Measurements from ENCODE around the gene GPRIN3. TPM values are rescaled to one million over a fixed set of nuclear protein-coding genes. Genes with fewer than 3 reads are reported as not detected.
"Not testable (repeated sequence)": the region's sequence is repeated elsewhere in the genome, so short reads cannot be mapped to it uniquely, and the experiment has no call there.

GPRIN3 gene
- total RNA-seq, 1 donor = 51.6 TPM

DNA sequence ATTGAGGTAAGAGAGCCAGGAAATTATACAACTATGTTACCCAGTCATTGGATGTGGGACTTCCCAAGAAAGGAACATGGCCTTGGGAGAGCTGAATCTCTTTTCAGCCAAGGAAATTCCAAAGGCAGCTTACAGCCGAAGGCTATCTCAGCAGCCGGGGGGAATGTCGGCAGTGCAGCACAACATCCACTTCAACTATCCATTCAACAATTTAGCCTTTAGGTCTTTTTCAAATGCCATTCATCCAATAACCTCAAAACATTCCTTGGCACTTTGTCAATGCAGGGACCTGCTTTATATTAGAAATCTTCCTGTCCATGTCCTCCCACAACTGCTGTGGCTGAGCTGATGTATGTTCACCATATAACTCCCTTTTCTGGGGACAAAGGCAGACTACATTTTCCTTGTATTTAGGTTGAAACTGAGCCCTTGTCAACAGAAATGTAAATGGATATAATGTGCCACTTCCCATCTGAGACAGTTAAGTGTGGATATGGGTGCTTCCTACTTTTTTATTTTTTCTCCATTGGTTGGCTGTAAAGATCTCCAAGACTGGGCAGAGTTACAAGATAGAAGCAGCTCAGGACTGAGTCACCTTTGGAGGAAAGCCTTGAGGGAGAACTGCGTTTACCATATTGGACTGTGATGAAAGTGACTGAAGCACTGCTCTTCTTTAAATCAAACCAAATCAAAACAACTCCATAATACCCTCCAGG is 94.8 kb downstream of the GPRIN3 start:
- no peaks in the 10 kb centered on the region for H3K9me3 ChIP-seq (ENCODE audit: low read depth, low read length)
- H3K27me3 ChIP-seq (ENCODE audit: insufficient read depth, low read length) = no peaks in the 10 kb centered on the region
- H3K4me3 ChIP-seq (ENCODE audit: low read length) = no peak overlapping the region
- no peaks in the 10 kb centered on the region for H3K4me1 ChIP-seq (ENCODE audit: insufficient read depth, low read length)

DNA sequence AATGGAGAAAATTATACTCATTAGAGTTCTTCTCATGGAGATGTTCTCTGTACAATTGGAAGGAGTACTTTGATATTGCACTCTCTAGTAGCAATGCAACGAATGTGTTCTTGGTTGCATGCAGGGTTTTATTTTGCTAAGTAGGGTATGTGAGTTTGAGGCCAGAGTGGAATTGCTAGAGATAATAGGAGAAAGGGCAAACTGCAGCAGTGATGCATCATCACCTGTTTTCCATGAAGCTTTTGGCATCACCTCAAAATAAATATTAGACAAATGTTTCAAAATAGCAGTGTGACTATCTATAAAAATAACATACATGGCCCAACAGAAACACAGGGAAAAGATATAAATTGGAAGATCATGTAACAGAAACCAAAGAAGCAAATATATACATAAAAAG is 103.0 kb downstream of the GPRIN3 start:
- Histone ChIP-seq H3K4me3 (ENCODE audit: low read length) (no peak overlapping the region), H3K4me1 (ENCODE audit: insufficient read depth, low read length) (no peaks in the 10 kb centered on the region), H3K9me3 (ENCODE audit: low read depth, low read length) (no peaks in the 10 kb centered on the region), H3K27me3 (ENCODE audit: insufficient read depth, low read length) (no peaks in the 10 kb centered on the region)

DNA sequence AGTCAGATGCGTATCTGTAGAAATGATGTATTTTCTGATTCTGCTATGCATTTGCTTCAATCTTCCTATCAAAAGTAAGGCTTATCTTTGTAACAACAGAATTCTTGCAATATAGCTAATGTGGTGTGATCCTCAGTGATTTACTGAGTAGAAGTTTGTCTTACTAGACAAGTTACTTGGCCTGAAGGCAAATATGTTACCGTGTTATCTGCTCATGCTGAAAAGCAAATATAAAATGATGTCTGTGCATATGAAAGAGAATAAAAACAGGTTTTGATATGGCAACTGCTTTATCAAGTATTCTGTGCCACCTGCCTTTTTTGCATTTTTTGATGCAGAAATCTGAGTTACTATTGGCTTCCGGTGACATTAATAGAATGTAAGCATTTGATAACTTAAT is 103.7 kb downstream of the GPRIN3 start:
- H3K4me1 ChIP-seq (ENCODE audit: insufficient read depth, low read length) = no peaks in the 10 kb centered on the region
- H3K27me3 ChIP-seq (ENCODE audit: insufficient read depth, low read length) = no peaks in the 10 kb centered on the region
- no peak overlapping the region for H3K4me3 ChIP-seq (ENCODE audit: low read length)
- H3K9me3 ChIP-seq (ENCODE audit: low read depth, low read length) = no peaks in the 10 kb centered on the region

DNA sequence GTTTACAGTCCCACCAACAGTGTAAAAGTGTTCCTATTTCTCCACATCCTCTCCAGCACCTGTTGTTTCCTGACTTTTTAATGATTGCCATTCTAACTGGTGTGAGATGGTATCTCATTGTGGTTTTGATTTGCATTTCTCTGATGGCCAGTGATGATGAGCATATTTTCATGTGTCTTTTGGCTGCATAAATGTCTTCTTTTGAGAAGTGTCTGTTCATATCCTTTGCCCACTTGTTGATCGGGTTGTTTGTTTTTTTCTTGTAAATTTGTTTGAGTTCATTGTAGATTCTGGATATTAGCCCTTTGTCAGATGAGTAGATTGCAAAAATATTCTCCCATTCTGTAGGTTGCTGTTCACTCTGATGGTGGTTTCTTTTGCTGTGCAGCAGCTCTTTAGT is 108.2 kb downstream of the GPRIN3 start:
- not testable (repeated sequence) for H3K4me1 ChIP-seq (ENCODE audit: insufficient read depth, low read length); H3K9me3 ChIP-seq (ENCODE audit: low read depth, low read length); H3K4me3 ChIP-seq (ENCODE audit: low read length); H3K27me3 ChIP-seq (ENCODE audit: insufficient read depth, low read length)

DNA sequence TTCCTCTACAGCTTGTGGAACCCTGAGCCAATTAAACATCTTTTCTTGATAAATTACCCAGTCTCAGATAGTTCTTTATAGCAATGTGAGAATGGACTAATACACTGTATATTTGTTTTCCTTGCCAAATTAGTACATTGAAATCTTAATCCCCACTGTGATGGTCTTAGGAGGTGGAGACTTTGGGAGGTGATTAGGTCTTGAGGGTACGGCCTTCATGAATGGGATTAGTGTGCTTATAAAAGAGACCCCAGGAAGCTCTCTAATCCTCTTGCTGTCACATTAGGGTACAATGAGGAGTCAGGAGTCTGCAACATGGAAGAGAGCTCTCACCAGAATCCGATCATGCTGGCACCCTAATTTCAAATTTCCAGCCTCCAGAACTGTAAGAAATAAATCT is 109.7 kb downstream of the GPRIN3 start:
- Histone ChIP-seq H3K4me1 (ENCODE audit: insufficient read depth, low read length) (no peaks in the 10 kb centered on the region), H3K27me3 (ENCODE audit: insufficient read depth, low read length) (no peaks in the 10 kb centered on the region), H3K4me3 (ENCODE audit: low read length) (no peak overlapping the region), H3K9me3 (ENCODE audit: low read depth, low read length) (no peaks in the 10 kb centered on the region)

DNA sequence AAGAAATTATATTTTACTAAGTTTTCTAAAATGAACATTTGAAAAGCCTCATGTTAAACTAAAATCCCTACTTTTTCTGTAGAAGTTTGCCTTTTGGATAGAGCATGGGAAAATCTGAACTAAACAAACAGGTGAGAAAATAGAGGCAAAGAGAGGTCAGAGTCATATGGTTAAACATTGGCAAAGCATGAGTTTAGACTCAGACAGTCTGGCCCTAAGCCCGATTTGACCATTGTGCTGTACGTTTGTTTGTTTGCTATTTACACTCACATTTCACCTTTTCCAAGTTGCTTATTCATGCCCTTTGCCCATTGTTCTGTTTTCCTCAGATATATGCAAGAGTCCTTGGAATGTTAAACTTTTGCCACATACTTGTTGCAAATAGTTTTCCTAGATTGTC is 110.9 kb downstream of the GPRIN3 start:
- Histone ChIP-seq H3K4me1 (ENCODE audit: insufficient read depth, low read length) (no peaks in the 10 kb centered on the region), H3K27me3 (ENCODE audit: insufficient read depth, low read length) (peaks cover 3% of the 10 kb centered on the region), H3K4me3 (ENCODE audit: low read length) (no peak overlapping the region), H3K9me3 (ENCODE audit: low read depth, low read length) (no peaks in the 10 kb centered on the region)

DNA sequence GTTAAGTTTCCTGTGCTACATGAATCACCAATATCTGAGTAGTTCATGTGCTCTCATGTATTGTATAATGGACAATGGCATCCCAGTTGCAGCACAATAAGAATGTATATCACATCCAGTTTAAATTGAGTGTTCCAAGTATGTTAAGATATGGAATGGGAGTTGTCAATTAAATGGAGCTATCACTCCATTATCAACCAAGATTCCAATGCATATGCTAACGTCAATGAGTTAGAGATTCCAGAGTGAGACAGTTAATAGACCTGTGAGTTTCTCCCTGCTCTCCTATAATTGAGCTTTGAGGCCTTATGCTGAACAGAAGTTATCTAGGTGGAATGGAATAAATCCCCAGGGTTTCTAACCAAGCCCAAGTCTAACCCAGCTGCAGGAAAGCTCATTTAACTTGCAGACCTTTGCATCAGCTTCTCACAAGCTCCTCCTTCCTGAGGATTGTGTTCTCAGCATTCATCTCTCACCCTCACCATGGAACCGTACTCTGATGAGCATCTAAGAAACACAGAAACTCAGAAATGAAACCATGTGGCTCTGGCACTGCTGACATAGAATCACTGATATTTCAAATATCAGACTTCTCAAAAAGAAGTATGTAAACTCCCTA is 111.4 kb downstream of the GPRIN3 start:
- Histone ChIP-seq H3K9me3 (ENCODE audit: low read depth, low read length) (no peaks in the 10 kb centered on the region), H3K4me3 (ENCODE audit: low read length) (no peak overlapping the region), H3K27me3 (ENCODE audit: insufficient read depth, low read length) (peaks cover 3% of the 10 kb centered on the region), H3K4me1 (ENCODE audit: insufficient read depth, low read length) (no peaks in the 10 kb centered on the region)

DNA sequence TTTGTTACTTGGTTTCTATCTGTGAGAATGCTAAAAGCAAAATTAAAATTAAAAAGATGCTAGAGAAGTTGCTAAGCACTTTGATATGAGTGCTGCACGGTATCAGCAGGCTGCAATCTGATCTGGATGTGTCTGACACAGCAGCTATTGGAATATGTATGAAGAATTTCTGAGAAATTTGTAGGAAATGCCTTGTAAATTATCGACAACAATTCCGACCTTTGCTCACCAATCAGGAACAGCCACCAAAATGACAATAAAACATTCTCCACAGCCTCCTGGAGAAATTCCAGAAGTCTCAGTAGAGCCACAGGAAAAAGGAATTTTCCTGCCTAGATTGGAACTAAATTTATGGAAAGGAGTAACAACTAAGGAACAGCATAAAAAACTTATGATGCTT is 113.8 kb downstream of the GPRIN3 start:
- H3K4me1 ChIP-seq (ENCODE audit: insufficient read depth, low read length) = no peaks in the 10 kb centered on the region
- H3K27me3 ChIP-seq (ENCODE audit: insufficient read depth, low read length) = peaks cover 3% of the 10 kb centered on the region
- H3K4me3 ChIP-seq (ENCODE audit: low read length) = no peak overlapping the region
- no peaks in the 10 kb centered on the region for H3K9me3 ChIP-seq (ENCODE audit: low read depth, low read length)

Other genes starting within 250 kb of the GPRIN3 start
- gene TIGD2, start 196.3 kb downstream of the GPRIN3 start, total RNA-seq = 3.4 TPM

Measured in mononuclear cell (primary cell).